ENCODE measurements around the gene EVA1B. TPM values are rescaled to one million over a fixed set of nuclear protein-coding genes. Genes with fewer than 3 reads are reported as not detected.

The EVA1B gene
- total and polyA plus RNA-seq, 12 donors, result 17.6 to 185 (median 92.3) TPM; not detected in 1

DNA sequence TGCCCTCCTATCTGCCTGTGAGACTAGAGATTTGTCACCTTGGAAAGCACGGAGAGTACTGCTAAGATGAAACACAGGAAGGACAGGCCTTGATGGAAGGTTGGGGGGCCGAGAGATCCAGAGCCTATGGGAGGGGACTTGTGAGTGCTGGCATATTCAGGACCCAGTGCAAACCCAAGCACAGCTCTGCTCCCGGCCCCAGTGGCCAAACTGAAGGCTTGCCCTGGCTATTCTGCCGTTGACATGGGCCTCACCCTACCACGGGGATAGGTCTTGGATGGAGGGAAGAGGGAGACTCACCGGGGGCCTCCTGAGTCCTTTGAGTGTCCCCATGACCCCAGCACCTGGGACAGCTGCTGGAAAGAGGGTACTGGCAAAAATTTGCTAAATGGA lies 4.6 kb upstream of the EVA1B start:
- Histone ChIP-seq H3K36me3 (replicated peaks in 1 of 2) (no peaks in the 10 kb centered on the region), H3K9me3 (replicated peaks in 1 of 3) (no peaks in the 10 kb centered on the region), H3K27ac (no peak overlapping the region), H3K4me1 (replicated peaks in 1 of 2) (peaks cover 12 to 20% of the 10 kb centered on the region in 2 donors), H3K4me3 (no peak overlapping the region), H3K27me3 (no peaks in the 10 kb centered on the region)
- WGBS, 4 donors, result 85 to 94% (median 87%) methylated on average over 5 to 6 of the region's 6 CpGs
- DNase-seq, result no peak
- intact Hi-C loops (cut with DNase I), result no loop called here
- TF ChIP-seq POLR2A (IDR thresholded peaks at IDR 0.05), result no peak
- TF ChIP-seq, protein P1, sequence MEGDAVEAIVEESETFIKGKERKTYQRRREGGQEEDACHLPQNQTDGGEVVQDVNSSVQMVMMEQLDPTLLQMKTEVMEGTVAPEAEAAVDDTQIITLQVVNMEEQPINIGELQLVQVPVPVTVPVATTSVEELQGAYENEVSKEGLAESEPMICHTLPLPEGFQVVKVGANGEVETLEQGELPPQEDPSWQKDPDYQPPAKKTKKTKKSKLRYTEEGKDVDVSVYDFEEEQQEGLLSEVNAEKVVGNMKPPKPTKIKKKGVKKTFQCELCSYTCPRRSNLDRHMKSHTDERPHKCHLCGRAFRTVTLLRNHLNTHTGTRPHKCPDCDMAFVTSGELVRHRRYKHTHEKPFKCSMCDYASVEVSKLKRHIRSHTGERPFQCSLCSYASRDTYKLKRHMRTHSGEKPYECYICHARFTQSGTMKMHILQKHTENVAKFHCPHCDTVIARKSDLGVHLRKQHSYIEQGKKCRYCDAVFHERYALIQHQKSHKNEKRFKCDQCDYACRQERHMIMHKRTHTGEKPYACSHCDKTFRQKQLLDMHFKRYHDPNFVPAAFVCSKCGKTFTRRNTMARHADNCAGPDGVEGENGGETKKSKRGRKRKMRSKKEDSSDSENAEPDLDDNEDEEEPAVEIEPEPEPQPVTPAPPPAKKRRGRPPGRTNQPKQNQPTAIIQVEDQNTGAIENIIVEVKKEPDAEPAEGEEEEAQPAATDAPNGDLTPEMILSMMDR (IDR thresholded peaks at IDR 0.05), result no peak

DNA sequence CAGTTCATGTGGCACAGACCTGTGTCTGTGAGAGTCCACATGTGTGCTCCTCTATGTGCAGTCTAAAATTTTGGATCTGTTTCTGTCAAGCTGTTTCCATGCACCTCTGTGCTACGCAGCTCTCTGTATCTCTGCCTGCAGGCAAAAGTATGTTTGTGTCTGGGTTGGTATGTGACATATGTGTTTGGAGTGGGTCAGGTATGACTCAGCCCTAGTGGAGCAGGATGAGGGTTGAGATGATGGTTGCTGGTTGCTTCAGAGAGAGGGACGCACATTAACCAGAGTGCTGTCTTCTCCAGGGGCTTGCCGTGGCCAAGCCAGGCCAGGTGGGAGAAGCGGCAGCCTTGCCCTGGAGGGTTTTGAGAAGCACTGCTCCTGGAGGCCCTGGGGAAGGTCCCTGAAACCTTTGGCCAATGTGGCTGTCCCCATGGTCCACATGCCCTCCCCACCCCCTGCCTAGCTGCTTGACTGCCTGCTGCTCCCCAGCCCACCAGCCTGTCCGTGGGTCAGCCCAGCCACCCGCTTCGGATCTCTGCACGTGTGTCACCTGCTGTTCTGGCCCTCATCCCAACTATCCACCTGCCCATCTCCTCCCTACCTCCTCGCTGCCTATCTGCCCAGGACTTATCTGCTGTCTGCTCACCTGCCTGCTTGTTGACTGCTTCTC lies 4.1 kb upstream of the EVA1B start:
- Histone ChIP-seq H3K36me3 (replicated peaks in 1 of 2) (no peaks in the 10 kb centered on the region), H3K9me3 (replicated peaks in 1 of 3) (no peaks in the 10 kb centered on the region), H3K4me3 (no peak overlapping the region), H3K27ac (no peak overlapping the region), H3K4me1 (replicated peaks in 1 of 2) (peaks cover 12 to 25% of the 10 kb centered on the region in 2 donors), H3K27me3 (no peaks in the 10 kb centered on the region)
- DNase-seq, result no peak
- intact Hi-C loops (cut with DNase I), result no loop called here
- no peak for TF ChIP-seq POLR2A (IDR thresholded peaks at IDR 0.05)
- TF ChIP-seq, protein P1 (IDR thresholded peaks at IDR 0.05), result no peak
- WGBS, 4 donors, result 86 to 94% (median 92%) methylated on average over 9 of the region's 9 CpGs

DNA sequence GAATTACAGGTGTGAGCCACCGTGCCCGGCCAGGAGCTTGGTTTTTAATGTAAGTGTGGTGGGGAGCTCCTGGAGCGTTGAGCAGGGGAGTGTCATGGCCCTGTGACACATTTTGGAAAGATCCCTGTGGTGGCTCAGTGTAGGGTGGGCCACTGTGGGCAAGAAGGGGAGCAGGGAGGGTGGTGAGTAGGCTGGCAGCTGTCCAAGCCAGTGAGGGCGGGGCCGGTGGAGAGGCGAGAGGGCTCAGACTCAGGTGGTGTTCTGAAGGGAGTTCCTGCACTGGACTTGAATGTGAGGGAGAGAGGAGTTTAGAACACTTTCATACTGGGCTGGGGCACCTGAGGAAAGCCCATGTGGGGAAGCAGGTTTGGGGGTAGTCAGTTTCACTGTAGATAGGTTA lies 3.1 kb upstream of the EVA1B start:
- H3K9me3 ChIP-seq (replicated peaks in 1 of 3), result no peaks in the 10 kb centered on the region
- 55 to 66% (median 63%) methylated on average over 6 of the region's 6 CpGs for WGBS, 4 donors
- no peak for DNase-seq
- H3K27me3 ChIP-seq, result no peaks in the 10 kb centered on the region
- H3K36me3 ChIP-seq (replicated peaks in 1 of 2), result no peaks in the 10 kb centered on the region
- no peak overlapping the region for H3K4me3 ChIP-seq
- intact Hi-C loops (cut with DNase I), result no loop called here
- TF ChIP-seq, protein P1 (IDR thresholded peaks at IDR 0.05), result no peak
- no peak for TF ChIP-seq POLR2A (IDR thresholded peaks at IDR 0.05)
- H3K4me1 ChIP-seq (replicated peaks in 1 of 2), result peaks cover 12 to 29% of the 10 kb centered on the region in 2 donors
- H3K27ac ChIP-seq, result no peak overlapping the region

DNA sequence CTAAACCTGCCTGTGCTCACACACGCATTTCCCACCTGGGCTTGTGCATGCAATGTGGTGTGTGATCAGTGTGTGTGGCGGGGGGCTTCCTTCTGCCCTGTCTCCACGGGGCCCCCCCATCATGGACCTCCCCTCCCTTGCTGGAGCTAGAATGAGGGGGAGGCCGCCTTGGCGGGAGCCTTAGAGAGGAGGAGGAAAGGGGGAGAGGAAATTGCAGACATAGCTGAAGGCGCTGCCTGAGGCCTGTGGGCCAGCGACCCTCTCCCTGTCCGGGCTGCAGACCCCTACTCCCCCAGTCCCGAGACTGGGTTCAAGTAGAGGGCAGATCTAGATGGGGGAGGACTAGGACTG lies 883 bp upstream of the EVA1B start:
- Histone ChIP-seq H3K4me1 (replicated peaks in 1 of 2) (peaks cover 22 to 38% of the 10 kb centered on the region in 2 donors), H3K4me3 (peak overlapping the region in 1 of 4 donors; percentile 85), H3K36me3 (replicated peaks in 1 of 2) (no peaks in the 10 kb centered on the region), H3K9me3 (replicated peaks in 1 of 3) (no peaks in the 10 kb centered on the region), H3K27ac (peak overlapping the region in 3 of 5 donors; percentile 71 to 96 (median 84)), H3K27me3 (no peaks in the 10 kb centered on the region)
- no peak for TF ChIP-seq POLR2A (IDR thresholded peaks at IDR 0.05)
- TF ChIP-seq, protein P1 (IDR thresholded peaks at IDR 0.05), result no peak
- 23 to 42% (median 31%) methylated on average over 6 to 9 of the region's 9 CpGs for WGBS, 4 donors
- DNase-seq, result no peak
- intact Hi-C loops (cut with DNase I), result no loop called here

All from adrenal gland (tissue), 12 donors.